ENCODE results near the gene KEAP1.
"Not testable (repeated sequence)": the region's sequence is repeated elsewhere in the genome, so short reads cannot be mapped to it uniquely, and the experiment has no call there.

Gene KEAP1

DNA sequence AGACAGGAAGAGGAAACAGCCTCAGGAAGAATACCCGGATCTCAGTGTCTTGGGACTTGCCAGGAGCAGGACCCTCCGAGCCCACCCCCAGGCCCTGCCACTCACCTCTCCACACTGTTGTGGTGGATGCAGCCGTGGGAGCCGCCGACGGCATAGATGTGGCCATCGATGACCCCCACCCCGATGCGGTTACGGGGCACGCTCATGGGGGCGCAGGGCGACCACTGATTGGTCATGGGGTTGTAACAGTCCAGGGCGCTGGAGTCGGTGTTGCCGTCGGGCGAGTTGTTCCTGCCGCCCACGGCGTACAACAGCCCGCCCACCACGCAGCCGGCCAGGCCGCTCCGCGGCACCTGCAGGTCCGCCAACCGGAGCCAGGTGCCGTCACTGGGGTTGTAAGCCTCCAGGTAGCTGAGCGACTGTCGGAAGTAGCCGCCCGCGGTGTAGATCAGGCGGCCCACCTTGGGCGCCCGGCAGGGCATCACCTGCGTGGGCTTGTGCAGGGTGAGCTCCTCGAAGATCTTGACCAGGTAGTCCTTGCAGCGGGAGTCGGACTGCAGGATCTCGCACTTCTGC lies 11.6 kb downstream of the KEAP1 start:
- no peak for DNase-seq

DNA sequence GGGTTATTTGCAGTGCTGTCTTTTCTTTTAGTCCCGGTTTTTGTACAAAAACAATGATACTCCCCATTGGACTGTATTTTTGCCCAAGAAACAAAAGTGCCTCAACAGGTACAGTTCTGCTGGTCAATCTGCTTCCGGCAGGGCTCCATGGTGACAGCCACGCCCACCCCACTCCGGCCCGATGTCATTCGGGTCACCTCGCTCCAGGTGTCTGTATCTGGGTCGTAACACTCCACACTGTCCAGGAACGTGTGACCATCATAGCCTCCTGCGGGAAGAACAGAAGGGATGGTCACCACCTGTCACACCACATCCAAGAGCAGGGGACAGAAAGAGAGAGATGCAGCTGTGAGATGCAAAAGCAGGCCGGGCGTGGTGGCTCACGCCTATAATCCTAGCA lies 16.6 kb downstream of the KEAP1 start:
- DNase-seq: no peak

DNA sequence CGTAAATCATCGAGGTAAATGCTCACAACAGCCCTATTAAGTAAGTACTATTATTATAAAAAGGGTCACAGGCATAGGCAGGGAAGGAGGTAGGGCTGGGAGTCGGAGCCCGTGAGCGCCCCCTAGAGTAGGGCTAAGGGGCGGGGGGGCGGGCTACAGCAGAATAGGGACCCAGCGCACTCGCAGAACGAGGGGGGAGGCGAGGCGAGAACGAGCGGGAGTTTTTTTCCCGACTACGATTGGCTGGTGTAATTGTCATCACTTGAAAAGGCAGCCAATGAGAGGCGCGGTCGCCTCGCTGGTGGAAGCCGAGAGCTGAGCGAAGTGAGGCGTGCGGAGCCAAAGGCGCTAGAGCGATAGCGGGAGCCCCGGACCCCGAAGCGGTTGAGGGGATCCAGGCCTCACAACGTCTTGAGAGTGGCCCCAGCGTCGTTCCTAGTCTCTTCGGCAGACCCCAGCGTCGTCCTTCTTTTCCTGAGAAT lies 24.2 kb downstream of the KEAP1 start:
- peak; percentile 97 for DNase-seq

DNA sequence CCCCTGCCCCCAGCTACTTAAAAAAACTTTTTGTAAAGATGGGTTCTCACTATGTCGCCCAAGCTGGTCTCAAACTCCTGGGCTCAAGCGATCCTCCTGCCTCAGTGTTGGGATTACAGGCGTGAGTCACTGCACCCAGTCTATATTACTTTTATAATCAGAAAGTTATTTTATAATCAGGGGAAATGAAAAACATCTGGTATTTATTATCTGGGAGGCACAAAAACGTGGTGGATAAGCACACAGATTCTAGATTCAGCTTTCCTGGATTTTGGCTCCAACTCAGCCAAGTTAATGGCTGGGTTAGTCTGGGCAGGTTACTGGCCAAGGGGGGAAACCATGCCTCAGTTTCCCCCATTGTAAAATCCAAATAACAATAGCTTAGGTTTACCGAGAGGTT lies 24.7 kb downstream of the KEAP1 start:
- no peak for DNase-seq

DNA sequence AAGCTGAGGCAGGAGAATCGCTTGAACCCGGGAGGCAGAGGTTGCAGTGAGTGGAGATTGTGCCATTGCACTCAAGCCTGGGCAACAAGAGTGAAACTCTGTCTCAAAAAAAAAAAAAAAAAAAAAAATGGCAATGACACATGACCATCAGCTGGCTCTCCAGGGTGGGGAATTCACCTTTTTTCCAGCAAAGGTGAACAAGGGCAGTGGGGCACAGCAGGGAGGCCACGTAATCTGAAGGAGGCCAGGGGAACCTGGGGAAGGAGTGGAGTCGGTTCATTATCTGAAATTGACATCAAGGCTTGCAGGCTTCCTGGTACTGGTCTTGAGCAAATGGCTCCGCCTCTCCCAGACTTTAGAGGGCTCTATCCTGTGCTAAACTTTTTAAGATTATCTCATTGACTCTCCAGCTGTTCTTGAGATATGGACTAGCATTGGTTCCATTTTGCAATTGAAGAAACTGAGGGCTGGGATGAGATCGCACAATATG lies 28.1 kb downstream of the KEAP1 start:
- peak; percentile 73 for DNase-seq

DNA sequence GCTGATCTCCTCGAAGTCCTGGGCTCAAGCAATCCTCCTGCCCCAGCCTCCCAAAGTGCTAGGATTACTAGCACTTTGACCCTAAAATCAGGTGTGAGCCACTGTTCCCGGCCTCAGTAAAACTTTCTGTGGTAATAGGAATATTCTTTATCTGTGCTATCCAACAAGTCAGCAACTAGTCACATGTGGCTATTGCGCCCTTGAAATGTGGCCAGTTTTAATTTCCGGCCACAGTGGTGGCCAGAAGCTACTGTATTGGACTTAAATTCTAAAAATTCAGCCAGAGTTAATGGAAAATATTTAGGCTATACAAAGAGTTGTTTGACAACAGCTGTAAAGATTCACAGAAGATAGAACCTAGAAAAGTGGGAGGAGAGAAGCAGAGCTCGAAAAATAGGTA lies 30.0 kb downstream of the KEAP1 start:
- DNase-seq: no peak

DNA sequence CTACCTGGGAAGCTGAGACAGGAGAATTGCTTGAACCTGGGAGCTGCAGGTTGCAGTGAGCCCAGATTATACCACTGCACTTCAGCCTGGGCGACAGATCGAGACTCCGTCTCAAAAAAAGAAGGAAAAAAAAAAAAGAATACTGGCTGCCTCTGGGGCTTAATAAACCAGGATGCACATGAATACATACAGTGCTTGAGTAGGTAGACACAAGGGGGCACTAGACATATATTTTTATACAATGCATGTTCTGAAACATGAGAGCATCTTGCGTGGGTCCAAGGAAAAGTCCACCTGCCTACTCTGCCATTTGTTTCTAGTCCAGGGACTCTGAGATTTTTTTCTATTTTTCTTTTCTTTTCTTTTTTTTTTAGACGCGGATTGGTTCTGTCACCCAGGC lies 31.2 kb downstream of the KEAP1 start:
- DNase-seq: peak; percentile 85

DNA sequence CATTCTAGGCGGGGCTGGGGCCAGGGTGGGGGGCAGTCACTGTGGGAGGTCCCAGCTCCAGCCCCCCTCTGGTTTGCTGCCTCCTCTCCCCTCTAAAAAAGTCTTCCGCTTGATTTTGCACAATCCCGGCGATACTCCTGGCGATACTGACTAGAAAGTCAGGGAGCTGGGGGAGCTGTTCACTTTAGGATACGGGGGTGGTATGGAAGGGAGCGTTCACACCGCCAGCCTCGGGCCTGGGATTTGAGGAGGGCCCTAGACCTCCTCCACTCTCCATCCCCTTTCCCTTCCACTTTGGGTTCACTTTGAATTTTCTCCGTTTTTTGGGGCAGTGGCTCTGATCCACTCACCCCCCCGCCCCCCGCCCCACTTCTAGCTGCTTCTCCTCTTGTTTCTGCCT lies 35.0 kb downstream of the KEAP1 start:
- DNase-seq: no peak

DNA sequence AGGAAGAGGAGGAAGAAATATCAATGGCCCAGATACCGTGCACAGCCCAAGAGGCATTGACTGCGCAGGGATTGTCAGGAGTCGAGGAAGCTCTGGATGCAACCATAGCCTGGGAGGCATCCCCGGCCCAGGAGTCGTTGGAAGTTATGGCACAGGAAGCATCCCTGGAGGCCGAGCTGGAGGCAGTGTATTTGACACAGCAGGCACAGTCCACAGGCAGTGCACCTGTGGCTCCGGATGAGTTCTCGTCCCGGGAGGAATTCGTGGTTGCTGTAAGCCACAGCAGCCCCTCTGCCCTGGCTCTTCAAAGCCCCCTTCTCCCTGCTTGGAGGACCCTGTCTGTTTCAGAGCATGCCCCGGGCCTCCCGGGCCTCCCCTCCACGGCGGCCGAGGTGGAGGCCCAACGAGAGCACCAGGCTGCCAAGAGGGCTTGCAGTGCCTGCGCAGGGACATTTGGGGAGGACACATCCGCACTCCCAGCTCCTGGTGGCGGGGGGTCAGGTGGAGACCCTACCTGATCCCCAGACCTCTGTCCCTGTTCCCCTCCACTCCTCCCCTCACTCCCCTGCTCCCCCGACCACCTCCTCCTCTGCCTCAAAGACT lies 36.0 kb downstream of the KEAP1 start:
- DNase-seq: no peak

DNA sequence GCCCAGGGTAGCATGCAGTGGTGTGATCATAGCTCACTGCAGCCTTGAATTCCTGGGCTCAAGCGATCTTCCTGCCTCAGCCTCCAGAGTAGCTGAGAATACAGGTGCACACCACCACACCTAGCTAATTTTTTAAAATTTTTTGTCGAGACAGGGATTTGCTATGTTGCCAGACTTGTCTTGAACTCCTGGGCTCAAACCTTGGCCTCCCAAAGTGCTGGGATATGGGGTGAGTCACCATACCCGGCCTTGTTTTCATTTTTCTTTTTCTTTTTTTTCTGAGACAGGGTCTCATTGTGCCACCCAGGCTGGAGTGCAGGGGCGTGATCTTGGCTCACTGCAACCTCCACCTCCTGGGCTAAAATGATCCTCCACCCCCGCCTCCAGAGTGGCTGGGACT lies 38.7 kb downstream of the KEAP1 start:
- no peak for DNase-seq

DNA sequence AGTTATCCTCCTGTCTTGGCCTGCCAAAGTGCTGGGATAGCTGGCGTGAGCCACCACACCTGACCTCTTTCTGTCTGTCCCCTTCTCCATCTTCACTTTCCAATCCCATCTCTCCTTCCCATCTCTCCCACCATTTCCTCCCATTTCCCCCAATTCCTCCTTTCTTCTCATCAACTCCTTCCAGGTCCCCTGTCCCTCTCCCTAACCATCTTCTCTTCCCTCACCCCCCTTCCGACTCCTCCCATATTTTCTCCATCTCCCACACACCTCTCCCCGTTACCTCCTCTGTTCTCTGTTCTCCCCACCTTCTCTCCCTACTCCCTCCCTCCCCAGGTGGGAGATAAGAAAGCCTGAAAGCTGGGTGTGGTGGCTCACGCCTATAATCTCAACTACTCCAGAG lies 40.6 kb downstream of the KEAP1 start:
- DNase-seq: no peak

DNA sequence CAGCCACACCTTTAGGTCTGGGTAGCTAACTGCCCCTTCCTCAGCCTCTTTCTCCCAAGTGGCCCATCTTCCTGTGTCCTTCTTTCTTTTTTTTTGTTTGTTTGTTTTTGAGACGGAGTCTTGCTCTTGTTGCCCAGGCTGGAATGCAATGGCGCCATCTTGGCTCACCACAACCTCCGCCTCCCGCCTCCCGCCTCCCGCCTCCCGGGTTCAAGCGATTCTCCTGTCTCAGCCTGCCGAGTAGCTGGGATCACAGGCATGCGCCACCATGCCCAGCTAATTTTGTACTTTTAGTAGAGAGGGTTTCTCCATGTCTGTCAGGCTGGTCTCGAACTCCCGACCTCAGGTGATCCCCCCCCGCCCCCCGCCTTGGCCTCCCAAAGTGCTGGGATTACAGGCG lies 41.1 kb downstream of the KEAP1 start:
- not testable (repeated sequence) for DNase-seq

DNA sequence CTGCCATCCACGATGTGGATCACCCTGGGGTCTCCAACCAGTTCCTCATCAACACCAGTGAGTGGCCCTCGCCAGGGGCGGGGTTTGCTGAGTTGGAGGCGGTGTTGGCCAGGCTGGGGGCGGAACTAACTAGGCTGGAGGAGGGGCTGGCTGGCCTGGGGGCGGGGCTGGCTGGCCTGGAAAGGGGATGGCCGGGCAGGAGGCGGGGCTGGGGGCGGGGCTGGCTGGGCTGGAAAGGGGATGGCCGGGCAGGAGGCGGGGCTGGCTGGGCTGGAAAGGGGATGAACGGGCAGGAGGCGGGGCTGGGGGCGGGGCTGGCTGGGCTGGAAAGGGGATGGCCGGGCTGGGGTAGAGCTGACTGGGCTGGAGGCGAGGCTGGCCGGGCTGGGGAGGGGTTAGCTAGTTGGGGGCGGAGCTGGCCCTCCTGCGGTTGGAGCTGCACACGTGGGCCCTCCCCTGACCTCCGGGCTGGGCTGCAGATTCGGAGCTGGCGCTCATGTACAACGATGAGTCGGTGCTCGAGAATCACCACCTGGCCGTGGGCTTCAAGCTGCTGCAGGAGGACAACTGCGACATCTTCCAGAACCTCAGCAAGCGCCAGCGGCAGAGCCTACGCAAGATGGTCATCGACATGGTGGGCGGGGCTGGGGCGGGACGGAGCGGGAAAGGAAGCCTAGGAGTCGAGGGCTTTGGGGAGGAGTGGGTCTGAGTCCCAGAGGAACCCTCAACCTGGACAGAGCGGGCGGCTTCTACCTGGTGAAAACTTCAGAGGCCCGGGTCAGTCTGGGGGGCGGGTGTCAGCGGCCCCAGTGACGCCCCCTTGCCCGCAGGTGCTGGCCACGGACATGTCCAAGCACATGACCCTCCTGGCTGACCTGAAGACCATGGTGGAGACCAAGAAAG lies 41.9 kb downstream of the KEAP1 start:
- peak; percentile 96 for DNase-seq

DNA sequence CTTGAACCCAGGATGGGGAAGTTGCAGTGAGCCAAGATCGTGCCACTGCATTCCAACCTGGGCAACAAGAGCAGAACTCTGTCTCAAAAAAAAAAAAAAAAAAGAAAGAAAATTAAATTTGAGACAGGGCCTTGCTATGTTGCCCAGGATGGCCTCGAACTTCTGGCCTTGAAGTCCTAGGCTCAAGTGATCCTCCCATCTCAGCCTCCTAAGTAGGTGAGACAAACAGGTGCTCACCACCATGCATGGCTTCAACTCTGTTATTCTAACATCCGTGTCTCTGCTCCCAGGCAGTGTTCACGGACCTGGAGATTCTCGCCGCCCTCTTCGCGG lies 42.5 kb downstream of the KEAP1 start:
- DNase-seq: no peak

DNA sequence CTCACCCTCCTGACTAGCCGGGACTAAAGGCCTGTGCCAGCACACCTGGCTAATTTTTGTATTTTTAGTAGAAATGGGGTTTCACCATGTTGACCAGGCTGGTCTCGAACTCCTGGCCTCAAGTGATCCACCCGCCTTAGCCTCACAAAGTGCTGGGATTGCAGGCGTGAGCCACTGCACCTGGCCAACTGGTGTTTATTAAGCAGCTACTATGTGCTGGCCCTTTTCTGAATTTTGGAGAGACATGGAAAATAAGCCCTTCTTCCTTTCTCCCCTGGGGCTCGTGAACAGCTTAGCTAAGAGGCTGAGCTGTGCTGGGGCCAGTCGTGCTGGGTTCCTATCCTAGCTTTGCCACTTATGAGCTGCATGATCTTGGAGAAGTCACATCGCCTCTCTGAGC lies 44.4 kb downstream of the KEAP1 start:
- not testable (repeated sequence) for DNase-seq

DNA sequence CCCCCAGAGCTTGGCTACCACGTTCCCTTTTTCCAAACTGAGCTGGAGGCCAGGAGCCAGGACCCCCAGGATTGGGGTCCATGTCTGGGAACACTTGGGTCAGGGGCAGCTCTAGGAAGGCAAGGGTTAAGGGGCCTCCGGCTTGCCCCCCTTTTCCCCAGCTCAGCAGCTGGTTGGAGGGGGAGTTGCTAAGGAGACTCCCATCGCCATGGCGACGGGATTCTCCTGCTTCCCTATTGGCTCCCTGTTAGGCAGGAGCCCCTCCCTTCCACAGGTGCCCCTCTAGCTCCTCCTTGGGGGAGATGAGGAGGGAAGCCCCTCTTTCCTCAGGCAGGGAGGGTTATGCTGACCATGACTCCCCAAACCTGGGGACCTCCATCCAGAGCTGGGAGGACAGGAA lies 48.9 kb downstream of the KEAP1 start:
- peak; percentile 48 for DNase-seq

DNA sequence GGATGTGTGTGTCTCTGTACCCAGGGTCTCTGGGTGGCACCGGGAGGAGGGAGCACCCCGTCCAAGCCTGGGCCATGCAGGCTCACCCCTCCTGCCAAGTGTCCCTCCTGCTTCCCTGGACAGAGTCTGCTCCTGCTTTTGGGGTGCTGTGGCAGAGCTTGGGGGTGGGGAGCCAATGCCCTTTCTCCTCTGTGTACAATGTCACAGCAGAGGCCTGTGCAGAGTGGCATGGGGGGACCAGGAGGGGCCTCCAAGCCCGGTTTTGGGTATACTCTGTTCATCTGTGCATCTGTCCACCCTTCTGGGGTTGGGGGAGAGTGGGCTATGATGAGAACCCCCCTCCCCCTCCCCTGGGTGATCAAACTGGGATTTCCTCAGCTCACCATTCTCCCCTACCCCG lies 49.3 kb downstream of the KEAP1 start:
- no peak for DNase-seq

DNA sequence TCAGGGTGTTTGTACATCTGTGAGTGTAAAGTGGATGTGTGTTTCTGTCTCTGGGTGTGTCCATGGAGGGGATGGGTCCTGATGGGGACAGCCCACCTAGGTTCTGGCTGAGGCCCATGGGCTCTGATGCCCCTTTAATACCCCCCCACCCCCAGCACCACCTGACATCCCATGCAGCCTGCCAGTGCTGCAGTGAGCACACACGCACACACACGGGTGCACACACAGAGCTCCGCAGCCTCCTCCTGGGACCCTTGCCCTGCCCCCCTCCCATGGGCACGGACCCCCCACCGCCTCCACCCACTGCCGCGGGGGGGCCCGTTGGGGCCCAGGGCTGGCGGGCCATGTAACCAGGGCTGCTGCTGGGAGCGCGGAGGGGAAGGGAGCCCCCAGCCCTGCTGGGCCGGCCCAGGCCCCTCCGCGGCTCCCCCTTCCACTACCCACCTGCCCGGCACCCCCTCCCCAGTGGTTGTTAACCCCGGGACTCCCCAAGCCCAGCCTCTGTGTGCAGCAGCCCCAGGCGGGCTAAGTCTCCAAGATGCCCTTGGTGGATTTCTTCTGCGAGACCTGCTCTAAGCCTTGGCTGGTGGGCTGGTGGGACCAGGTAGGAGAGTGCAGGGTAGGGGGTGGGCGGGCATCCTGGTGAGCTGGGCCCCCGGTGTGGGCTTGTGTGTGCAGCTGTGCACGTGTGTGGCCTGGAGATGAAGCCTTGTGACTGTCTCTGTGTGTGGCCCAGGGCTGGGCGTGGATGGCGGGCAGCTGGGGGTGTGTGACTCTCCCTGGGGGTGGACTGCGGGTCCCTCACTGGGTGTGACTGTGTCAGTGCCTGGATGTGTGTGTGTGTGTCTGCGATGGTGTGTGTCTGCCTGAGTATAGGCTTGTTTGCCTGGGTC lies 50.2 kb downstream of the KEAP1 start:
- DNase-seq: no peak

DNA sequence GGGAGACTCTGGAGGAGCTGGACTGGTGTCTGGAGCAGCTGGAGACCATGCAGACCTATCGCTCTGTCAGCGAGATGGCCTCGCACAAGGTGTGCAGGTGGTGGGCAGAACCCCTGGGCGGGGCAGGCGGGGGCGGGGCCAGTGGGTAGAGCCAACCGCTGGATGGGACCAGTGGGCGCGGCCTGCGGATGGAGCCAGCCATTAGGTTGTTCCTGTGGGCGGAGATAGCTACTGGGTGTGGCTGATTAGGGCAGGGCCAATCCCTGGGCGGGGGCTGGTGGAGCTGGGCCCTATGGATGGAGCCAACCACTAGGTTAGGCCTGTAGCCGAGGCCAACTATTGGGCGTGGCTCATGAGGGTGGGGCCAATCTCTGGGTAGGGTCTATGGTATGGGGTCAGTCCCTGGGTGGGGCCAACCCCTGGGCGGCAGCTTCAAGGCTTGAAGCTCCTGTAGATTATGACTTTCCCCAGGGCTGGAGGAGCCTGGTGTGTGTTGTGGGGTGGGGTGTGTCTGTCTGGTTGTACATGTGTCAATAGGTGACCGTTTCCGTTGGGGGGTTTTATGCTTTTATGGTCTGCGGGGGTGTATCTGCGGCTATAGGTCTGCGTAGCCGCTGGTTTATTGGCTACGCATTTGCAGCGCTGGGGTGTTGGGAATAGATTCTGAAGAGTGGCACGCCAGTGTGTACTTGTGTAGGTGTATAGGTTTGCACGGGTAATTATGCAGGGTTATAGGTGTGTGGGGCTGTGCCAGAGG lies 52.1 kb downstream of the KEAP1 start:
- DNase-seq: peak; percentile 95

DNA sequence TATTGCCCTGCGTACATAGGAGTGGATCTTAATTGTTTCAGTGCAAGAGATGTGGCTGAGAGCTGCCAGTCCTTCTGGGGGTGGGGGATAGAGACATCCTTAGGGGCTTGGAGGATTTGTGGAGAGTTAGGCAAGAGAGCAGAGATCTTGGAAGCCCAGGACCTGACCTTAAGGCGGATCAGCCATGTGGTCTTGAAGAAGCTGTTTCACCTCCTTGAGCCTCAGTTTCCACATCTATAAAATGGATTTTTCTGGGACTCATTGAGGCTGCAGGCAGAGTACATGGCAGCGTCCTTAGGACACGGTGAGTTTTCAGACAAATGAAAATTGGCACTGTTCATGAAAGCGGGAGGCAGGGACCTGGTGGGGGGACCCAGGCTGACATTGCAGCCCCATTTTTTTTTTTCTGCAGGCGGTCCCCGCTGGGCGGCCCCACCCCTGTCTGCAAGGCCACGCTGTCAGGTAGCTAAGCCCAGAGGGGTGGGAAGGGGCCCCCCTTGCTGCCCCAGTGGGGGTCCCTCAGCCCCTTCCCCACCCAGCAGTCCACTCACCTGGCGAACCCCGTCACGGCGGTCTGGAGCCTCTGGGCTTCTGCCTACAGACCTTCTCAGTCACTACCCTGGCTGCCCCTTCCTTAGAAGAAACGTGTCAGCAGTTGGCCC lies 52.8 kb downstream of the KEAP1 start:
- no peak for DNase-seq

DNA sequence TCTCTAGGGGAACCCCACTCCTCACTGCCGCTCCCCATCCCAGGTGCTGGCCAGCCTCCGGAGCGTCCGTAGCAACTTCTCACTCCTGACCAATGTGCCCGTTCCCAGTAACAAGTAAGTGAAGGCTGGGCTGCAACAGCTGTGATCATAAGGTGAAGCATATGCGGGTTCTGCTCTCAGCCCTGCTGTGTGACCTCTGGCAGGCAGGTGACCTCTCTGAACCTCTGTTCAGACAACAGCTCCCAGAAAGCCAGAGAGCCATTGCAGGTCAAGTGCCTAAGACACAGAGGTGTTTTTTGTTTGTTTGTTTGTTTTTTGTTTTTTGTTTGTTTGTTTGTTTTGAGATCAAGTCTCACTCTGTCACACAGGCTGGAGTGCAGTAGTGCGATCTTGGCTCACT lies 54.1 kb downstream of the KEAP1 start:
- no peak for DNase-seq

DNA sequence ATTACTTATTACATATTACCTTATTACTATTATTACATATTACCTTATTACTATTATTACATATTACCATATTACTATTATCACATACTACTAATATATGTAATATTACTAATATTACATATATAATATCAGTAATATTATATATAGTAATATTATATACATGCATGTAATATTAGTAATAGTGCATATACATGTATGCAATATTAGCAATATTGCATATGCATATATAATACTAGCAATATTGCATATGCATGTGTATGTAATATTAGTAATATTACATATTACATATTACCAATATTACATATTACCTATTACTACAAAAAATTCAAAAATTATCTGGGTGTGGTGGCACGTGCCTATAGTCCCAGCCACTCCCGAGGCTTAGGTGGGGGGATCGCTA lies 60.5 kb downstream of the KEAP1 start:
- DNase-seq: no peak

Data from hematopoietic multipotent progenitor cell treated with erythropoietin and hydrocortisone succinate and interleukin-3 and kit ligand, for 6 days (in vitro differentiated cells).